ENCODE data around the gene TLL1.

GRCh38 chr4:165874791-165875371 is 1.8 kb downstream of the TLL1 start:
- TF ChIP-seq CTCF (conservative IDR thresholded peaks at IDR 0.05) (no peak), ZFX (IDR thresholded peaks at IDR 0.05) (no peak)

Measured in C4-2B (cell line).